ENCODE data around the gene PLA2G2C.
A peak's percentile ranks its signal among the peaks of the same experiment; 100 is the strongest.

Gene PLA2G2C

DNA sequence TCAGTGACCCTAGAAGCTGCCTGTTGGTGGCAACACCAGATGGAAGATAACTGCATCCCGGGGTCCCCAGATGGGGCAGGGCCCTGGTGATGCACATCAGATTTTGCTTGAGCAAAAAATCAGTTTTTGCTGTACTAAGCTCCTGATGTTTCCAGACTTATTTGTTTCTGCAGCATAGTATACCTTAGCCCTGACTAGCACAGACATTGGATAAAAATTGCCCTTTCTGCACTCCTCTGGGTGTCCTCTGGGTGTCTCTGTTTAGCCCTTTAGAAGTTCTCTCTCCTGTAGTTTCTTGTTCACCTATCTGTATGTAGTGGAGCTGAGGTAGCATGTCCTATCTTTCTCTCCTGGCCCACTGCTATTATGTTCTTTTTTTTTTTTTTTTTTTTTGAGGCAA lies 30.3 kb upstream of the PLA2G2C start:
- TF ChIP-seq JUND (IDR thresholded peaks at IDR 0.05; ENCODE audit: low read depth), result no peak
- in situ Hi-C loops (cut with HindIII; ENCODE audit: low pct_unique_long_range_greater_than_20kb, low sequenced_read_pairs), result no loop called here
- DNase-seq (ENCODE audit: low read depth in 1 of 2, low spot score in 1 of 2), result peak in 1 of 2 experiments; percentile 54

DNA sequence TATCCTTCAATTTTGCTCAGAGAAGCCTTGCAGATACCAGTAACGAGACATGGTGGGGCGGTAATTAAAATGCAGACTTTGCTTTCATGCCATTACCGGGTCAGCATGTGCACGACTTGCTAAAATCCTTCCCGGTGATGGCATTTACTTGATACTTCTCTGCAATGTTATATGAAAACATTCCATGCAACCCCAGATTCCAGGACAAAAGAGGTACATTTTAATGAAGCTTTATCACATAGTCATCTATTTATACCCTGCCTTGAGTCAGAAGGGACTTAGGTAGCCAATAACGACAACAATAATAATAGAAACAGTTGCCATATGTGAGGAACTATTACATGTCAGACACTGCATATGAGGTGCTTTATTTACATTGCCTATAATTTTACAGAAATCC lies 29.4 kb upstream of the PLA2G2C start:
- DNase-seq (ENCODE audit: low read depth in 1 of 2, low spot score in 1 of 2), result no peak
- TF ChIP-seq JUND (IDR thresholded peaks at IDR 0.05; ENCODE audit: low read depth), result no peak
- in situ Hi-C loops (cut with HindIII; ENCODE audit: low pct_unique_long_range_greater_than_20kb, low sequenced_read_pairs), result no loop called here

DNA sequence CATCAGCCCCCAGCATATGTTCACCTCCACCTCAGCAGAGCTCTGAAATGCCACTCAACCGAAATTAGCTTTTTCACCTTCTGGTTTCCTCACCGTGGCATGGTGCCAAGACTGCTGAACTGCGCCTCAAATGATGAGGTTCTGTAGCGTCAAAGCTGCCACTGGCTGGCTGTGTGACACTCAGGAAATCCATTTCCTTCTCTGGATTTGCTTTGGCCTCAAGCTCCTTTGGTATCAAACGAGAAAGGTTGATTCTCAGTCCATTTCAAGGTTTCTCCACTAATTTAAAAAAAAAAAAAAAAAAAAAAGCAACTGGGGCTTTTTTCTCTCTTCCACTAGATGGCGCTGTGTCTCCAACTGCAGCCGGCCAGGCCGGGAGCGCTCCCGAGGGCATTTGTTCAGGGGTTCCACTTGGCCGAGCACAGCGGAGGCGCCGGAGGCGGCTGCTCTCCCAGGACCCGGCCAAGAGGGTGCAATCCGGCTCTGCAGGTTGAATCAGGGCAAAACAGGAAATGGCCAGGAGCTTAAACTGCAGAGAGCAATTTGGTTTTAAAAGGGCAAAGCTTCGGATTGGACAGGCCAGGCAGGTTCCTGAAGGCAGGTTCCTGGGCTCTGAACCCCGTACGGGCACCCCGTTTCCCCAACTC lies 26.5 kb upstream of the PLA2G2C start:
- in situ Hi-C loops (cut with HindIII; ENCODE audit: low pct_unique_long_range_greater_than_20kb, low sequenced_read_pairs), result no loop called here
- TF ChIP-seq JUND (IDR thresholded peaks at IDR 0.05; ENCODE audit: low read depth), result no peak
- peak; percentile 26 to 85 for DNase-seq (ENCODE audit: low read depth in 1 of 2, low spot score in 1 of 2)

DNA sequence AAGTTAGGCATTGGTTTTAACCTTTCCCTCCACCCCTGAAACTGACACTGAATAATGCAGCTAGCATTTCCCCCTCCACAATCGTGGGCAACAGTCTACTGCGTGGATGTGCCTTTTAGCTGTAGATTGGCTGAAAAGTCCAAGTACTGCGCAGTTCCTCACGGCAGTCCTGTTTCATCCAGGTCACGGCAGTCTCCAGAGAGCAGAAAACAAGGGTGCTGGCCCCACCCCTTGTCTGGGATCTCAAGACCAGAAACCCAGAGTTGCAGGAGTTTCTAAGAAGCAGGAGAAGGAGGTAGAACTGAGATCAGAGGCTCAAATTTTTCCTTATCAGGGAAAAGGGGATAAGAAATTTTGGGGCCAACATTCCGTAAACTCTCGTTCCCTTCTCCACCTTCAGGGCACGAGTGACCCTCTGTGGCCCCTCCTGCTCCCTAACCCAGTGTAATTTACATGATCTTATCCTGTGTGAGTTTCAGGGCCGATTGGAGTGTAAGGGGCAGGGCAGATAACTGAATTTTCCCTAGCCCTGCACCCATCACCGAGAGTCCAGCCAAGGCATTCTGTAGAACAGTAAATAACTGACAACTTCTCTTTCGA lies 25.9 kb upstream of the PLA2G2C start:
- TF ChIP-seq JUND (IDR thresholded peaks at IDR 0.05; ENCODE audit: low read depth), result no peak
- in situ Hi-C loops (cut with HindIII; ENCODE audit: low pct_unique_long_range_greater_than_20kb, low sequenced_read_pairs), result no loop called here

DNA sequence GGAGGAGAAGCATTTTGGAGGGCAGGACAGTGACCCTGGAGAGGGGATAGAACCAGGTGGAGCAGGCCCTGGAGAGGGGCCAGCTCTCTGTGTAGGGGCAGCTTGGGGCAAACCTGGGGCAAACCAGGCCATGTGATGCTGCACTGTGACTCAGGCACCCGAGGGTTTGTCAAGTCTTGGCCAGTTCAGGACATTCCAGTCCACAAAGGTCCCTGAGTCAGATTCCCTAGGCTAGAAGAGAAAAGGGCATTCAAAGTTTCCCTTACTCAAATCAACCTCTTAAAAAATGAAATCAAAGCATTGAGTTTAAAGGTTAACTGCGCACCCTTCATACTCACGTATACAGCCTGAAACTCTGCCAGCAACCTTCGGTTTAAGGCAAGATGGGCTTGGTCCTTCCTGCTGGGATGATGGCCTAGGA lies 25.2 kb upstream of the PLA2G2C start:
- no peak for DNase-seq (ENCODE audit: low read depth in 1 of 2, low spot score in 1 of 2)
- no peak for TF ChIP-seq JUND (IDR thresholded peaks at IDR 0.05; ENCODE audit: low read depth)
- in situ Hi-C loops (cut with HindIII; ENCODE audit: low pct_unique_long_range_greater_than_20kb, low sequenced_read_pairs), result no loop called here

More for the DNA sequence above, 25.9 kb upstream of the PLA2G2C start:
- DNase-seq (ENCODE audit: low read depth in 1 of 2, low spot score in 1 of 2), result no peak

DNA sequence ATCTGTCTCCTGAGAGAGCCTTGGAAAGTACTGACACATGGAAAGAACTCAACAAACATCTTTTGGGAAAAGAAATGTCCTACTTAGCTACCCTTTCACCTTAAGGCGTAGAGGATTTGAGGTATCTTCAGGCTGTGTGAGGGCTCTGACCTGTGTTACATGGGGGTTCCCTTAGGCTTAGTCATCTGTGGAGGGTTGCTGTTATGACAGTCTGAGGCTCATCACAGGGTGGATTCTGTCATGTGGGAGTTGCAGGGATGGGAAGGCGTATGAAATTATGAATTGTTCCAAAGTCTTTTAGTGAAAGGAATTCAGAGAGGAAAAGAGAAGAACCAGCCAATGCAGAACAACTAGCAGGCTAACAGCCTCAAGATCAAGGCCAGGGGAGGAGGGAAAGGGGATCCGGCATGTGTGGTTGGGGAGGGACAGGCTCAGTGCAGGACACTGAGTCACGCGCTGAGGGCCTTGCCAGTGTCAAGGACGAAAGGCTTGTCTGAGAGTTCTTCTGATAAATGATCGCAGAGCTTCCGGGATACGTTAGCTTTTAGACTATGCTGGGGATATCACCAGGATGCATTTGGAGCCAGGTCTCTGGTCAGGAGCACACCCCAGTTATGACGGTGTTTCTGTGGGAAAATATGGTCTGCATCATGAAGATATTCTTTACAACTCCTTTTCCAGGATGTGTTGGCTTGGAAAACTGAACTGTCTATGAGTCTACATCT lies 24.6 kb upstream of the PLA2G2C start:
- TF ChIP-seq JUND (IDR thresholded peaks at IDR 0.05; ENCODE audit: low read depth), result no peak
- DNase-seq (ENCODE audit: low read depth in 1 of 2, low spot score in 1 of 2), result no peak
- in situ Hi-C loops (cut with HindIII; ENCODE audit: low pct_unique_long_range_greater_than_20kb, low sequenced_read_pairs), result no loop called here

DNA sequence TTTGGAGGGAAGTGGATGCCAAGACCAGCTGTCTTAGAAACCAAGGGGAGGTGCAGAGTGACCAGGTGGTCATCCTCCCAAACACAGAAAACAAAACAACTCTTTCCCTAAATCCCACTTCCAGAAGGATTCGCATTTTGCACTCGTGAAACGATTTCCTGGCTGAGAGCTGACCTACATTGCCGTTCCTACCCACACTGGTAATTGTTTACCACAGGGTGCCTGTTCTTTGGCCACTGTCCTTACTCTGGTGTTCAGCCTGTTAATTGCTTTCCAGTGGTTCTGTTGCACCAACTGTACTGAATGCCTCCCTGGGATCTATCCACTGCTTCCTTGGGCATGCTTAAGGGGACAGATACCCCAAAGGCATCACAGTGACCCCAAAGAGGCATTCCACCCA lies 23.2 kb upstream of the PLA2G2C start:
- TF ChIP-seq JUND (IDR thresholded peaks at IDR 0.05; ENCODE audit: low read depth), result no peak
- no peak for DNase-seq (ENCODE audit: low read depth in 1 of 2, low spot score in 1 of 2)
- in situ Hi-C loops (cut with HindIII; ENCODE audit: low pct_unique_long_range_greater_than_20kb, low sequenced_read_pairs), result no loop called here

DNA sequence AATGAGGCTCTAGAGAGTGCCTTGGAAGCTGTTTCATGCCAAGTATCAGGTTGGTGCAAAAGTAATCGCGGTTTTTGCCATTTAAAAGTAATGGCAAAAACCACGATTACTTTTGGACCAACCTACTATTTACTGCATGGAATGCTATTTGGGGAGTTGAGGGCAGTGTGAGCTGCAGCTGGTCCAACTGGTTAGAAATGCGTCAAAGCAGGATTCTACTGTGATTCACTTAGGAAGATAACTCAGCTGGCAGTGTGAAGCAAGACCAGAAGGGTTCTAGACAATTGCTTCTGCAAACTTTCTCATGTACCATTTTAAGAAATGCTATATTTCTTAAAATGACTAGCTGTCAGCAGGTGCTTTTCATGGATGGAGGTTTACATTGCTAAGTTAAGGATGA lies 21.2 kb upstream of the PLA2G2C start:
- DNase-seq (ENCODE audit: low read depth in 1 of 2, low spot score in 1 of 2), result peak in 1 of 2 experiments; percentile 57
- in situ Hi-C loops (cut with HindIII; ENCODE audit: low pct_unique_long_range_greater_than_20kb, low sequenced_read_pairs), result no loop called here
- TF ChIP-seq JUND (IDR thresholded peaks at IDR 0.05; ENCODE audit: low read depth), result no peak

DNA sequence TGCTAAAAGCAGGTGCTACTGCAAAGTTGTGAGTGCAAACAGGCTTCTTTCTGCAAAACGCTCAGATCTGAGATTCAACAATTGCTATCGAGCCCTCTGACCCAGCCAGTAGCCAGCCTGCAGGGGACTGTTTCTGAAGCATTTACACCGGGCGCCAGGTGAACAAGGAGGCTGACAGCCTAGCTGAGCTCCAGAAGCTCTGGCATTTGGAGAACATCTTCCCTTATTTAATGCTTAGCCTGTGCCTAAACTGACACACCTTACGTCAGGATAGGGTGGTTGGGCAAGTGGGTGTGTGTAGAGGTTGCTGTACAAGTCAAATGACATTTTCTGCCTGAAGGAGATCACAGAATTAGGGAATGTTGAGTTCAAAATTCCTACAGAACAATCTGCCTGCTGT lies 15.8 kb upstream of the PLA2G2C start:
- no peak for TF ChIP-seq JUND (IDR thresholded peaks at IDR 0.05; ENCODE audit: low read depth)
- in situ Hi-C loops (cut with HindIII; ENCODE audit: low pct_unique_long_range_greater_than_20kb, low sequenced_read_pairs), result no loop called here
- no peak for DNase-seq (ENCODE audit: low read depth in 1 of 2, low spot score in 1 of 2)

DNA sequence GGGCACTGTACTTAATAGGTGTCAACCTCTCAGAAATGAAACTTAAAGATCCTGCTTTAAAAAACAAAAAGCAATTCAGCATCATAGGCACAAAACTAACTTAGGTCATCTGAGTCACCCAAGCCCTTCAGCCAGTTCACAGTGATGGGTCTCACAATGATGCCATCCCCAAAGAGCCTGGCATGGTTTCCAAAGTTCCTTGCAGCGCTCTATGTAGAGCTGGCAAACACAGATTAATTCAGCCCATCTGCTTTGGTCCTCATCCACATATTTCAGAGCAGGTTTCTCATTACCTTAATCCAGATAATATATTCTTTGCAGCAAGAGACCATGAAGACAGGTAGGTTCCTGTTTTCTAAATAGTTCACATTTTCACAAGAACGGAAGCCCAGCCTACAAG lies 14.6 kb upstream of the PLA2G2C start:
- no peak for TF ChIP-seq JUND (IDR thresholded peaks at IDR 0.05; ENCODE audit: low read depth)
- in situ Hi-C loops (cut with HindIII; ENCODE audit: low pct_unique_long_range_greater_than_20kb, low sequenced_read_pairs), result no loop called here

DNA sequence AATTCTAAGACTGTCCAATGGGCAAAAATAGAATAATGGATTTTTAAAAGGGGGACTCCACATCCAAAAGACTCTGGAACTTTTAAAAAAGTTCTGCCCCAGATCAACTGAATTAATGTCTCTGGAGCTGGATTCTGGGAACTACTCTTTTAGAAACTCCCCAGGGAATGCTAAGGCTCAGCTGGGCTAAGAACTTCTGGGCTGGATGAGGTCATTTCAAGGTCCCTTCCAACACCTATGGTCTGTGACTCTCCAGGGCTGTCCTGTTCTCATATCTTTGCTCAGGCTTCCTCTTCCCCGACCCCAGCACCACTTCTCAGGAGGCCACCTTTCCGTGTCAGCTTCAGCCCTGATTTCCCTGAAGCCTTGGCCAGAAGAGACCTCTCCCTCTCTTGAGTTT lies 13.5 kb upstream of the PLA2G2C start:
- TF ChIP-seq JUND (IDR thresholded peaks at IDR 0.05; ENCODE audit: low read depth), result no peak
- DNase-seq (ENCODE audit: low read depth in 1 of 2, low spot score in 1 of 2), result no peak
- in situ Hi-C loops (cut with HindIII; ENCODE audit: low pct_unique_long_range_greater_than_20kb, low sequenced_read_pairs), result no loop called here

More for the DNA sequence above, 14.6 kb upstream of the PLA2G2C start:
- DNase-seq (ENCODE audit: low read depth in 1 of 2, low spot score in 1 of 2), result no peak

DNA sequence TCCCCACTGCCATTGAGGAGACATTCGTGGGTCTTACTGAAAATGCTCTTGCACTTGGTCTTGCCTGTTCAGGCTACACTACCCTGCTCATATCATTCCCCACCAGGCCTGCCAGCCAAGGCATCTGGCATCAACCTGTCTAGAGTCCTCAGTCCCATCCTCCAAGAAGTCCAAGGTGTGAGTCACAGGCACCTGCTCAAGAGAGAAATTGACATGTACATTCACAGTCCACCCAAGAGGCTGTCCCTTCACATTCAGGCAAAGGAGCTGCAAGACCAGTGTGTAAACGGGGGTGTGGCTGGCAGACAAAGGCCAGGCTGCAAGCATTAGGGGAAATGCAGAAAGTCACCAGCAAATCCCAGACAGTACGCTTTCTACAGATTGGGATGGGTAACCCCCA lies 13.1 kb upstream of the PLA2G2C start:
- DNase-seq (ENCODE audit: low read depth in 1 of 2, low spot score in 1 of 2), result no peak
- no peak for TF ChIP-seq JUND (IDR thresholded peaks at IDR 0.05; ENCODE audit: low read depth)
- in situ Hi-C loops (cut with HindIII; ENCODE audit: low pct_unique_long_range_greater_than_20kb, low sequenced_read_pairs), result no loop called here

DNA sequence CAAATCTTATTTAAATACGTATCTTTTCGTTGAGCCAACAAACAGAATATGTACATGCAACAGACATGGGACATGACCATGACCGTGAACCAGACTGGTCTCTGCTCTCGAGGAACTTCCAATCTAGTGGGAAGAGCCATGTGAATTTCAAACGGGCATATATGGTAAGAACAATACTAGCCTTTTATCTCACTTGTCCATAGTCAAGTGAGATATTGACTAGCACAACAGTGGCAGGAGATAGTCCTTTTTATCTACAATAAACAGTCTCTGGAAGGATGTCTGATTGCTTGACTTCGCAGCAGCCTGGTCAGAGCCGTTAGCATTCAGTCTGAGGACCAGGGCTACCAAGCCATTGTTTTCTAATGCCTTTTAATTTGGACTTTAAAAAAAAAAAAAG lies 12.6 kb upstream of the PLA2G2C start:
- no peak for DNase-seq (ENCODE audit: low read depth in 1 of 2, low spot score in 1 of 2)
- TF ChIP-seq JUND (IDR thresholded peaks at IDR 0.05; ENCODE audit: low read depth), result no peak
- in situ Hi-C loops (cut with HindIII; ENCODE audit: low pct_unique_long_range_greater_than_20kb, low sequenced_read_pairs), result no loop called here

All from T47D (cell line).